Osteoblast (primary cell): ENCODE measurements around the gene SH3PXD2B. TPM values are rescaled to one million over a fixed set of nuclear protein-coding genes. Genes with fewer than 3 reads are reported as not detected.

Experiments used
- DNase-seq: peaks from one replicate; pipeline ENCODE4 v3.0.0; 2011; ENCODE audit warnings: low spot score, mixed read lengths; ENCODE audit not compliant: insufficient read length; ENCODE audit errors: missing footprints
- H2AFZ ChIP-seq: 2 replicates; pipeline ENCODE4 v1.6.0; 2011; ENCODE audit warnings: mild to moderate bottlenecking, low read length
- H3K27ac ChIP-seq: 2 replicates; pipeline ENCODE4 v1.5.1; 2011; ENCODE audit warnings: mild to moderate bottlenecking, low read depth, low read length, moderate library complexity
- H3K27me3 ChIP-seq: 2 replicates; pipeline ENCODE4 v1.6.0; 2012; ENCODE audit warnings: mild to moderate bottlenecking, control low read depth, inconsistent platforms, low read length, moderate library complexity; ENCODE audit not compliant: insufficient read depth
- H3K36me3 ChIP-seq: 2 replicates; pipeline ENCODE4 v1.5.1; 2011; ENCODE audit warnings: mild to moderate bottlenecking, low read length, control low read depth, moderate library complexity; ENCODE audit not compliant: insufficient read depth
- H3K4me1 ChIP-seq: 2 replicates; pipeline ENCODE4 v1.5.1; 2011; ENCODE audit warnings: mild to moderate bottlenecking, low read length, control low read depth, moderate library complexity; ENCODE audit not compliant: insufficient read depth
- H3K4me2 ChIP-seq: 2 replicates; pipeline ENCODE4 v1.6.0; 2011; ENCODE audit warnings: mild to moderate bottlenecking, low read length; ENCODE audit not compliant: insufficient read depth
- H3K4me3 ChIP-seq: fragments of 200-600 bp; sonication (generic); 3 replicates; pipeline ENCODE4 v1.5.1; 2012; ENCODE audit warnings: mild to moderate bottlenecking, low read length, inconsistent platforms; ENCODE audit not compliant: insufficient read depth
- H3K79me2 ChIP-seq: 2 replicates; pipeline ENCODE4 v1.6.0; 2012; ENCODE audit warnings: mild to moderate bottlenecking, low read length, control low read depth, inconsistent platforms; ENCODE audit not compliant: insufficient read depth
- H3K9me3 ChIP-seq: 2 replicates; pipeline ENCODE4 v1.5.1; 2011; ENCODE audit warnings: low read depth, low read length, control low read depth
- H4K20me1 ChIP-seq: 2 replicates; pipeline ENCODE4 v1.6.0; 2012; ENCODE audit warnings: mild to moderate bottlenecking, low read length, control low read depth; ENCODE audit not compliant: insufficient read depth
- CTCF ChIP-seq: IDR thresholded peaks from 2 replicates; pipeline ENCODE4 v1.5.1; 2011; ENCODE audit warnings: mild to moderate bottlenecking, low read depth, low read length, moderate library complexity; ENCODE audit errors: extremely low read depth
- total RNA-seq: library from RNA; depleted of rRNA; stranded (reverse); fragments of >200 nt; gene quantifications from 2 replicates; pipeline ENCODE4 v1.2.3, GENCODE V29; 2012

Gene SH3PXD2B
- total RNA-seq, 1 donor, result 58.3 TPM

GRCh38 chr5:172484664-172485063 is 30.3 kb upstream of the SH3PXD2B start:
- H3K79me2 ChIP-seq, result no peaks in the 10 kb centered on the region

GRCh38 chr5:172482156-172483020 is 28.1 kb upstream of the SH3PXD2B start:
- Histone ChIP-seq H4K20me1 (no peaks in the 10 kb centered on the region), H3K79me2 (no peaks in the 10 kb centered on the region), H3K4me2 (no peak overlapping the region), H3K4me3 (no peak overlapping the region), H3K27ac (no peak overlapping the region), H3K4me1 (no peaks in the 10 kb centered on the region), H3K27me3 (no peaks in the 10 kb centered on the region), H3K36me3 (no peaks in the 10 kb centered on the region), H2AFZ (no peak overlapping the region), H3K9me3 (no peaks in the 10 kb centered on the region)
- no peak for TF ChIP-seq CTCF
- no peak for DNase-seq

More at GRCh38 chr5:172484664-172485063, 30.3 kb upstream of the SH3PXD2B start:
- H3K4me2 ChIP-seq, result no peak overlapping the region
- no peaks in the 10 kb centered on the region for H3K4me1 ChIP-seq
- H3K36me3 ChIP-seq, result no peaks in the 10 kb centered on the region
- no peak overlapping the region for H3K4me3 ChIP-seq
- H2AFZ ChIP-seq, result no peak overlapping the region
- H4K20me1 ChIP-seq, result no peaks in the 10 kb centered on the region
- no peak for DNase-seq
- no peaks in the 10 kb centered on the region for H3K9me3 ChIP-seq
- no peaks in the 10 kb centered on the region for H3K27me3 ChIP-seq
- no peak overlapping the region for H3K27ac ChIP-seq
- TF ChIP-seq CTCF, result no peak

GRCh38 chr5:172481011-172481800 is 26.9 kb upstream of the SH3PXD2B start:
- H3K9me3 ChIP-seq, result no peaks in the 10 kb centered on the region
- no peak overlapping the region for H3K27ac ChIP-seq
- no peak overlapping the region for H2AFZ ChIP-seq
- no peak for TF ChIP-seq CTCF
- H3K4me3 ChIP-seq, result no peak overlapping the region
- H3K4me2 ChIP-seq, result no peak overlapping the region
- H4K20me1 ChIP-seq, result no peaks in the 10 kb centered on the region
- DNase-seq, result no peak
- no peaks in the 10 kb centered on the region for H3K79me2 ChIP-seq
- no peaks in the 10 kb centered on the region for H3K4me1 ChIP-seq
- no peaks in the 10 kb centered on the region for H3K27me3 ChIP-seq
- no peaks in the 10 kb centered on the region for H3K36me3 ChIP-seq

- Histone ChIP-seq H3K27me3 (no peaks in the 10 kb centered on the region), H2AFZ (no peak overlapping the region)
- TF ChIP-seq CTCF, result no peak
These were observed 25.4 kb upstream of the SH3PXD2B start for GRCh38 chr5:172479784-172480115.

More at GRCh38 chr5:172479784-172480115, 25.4 kb upstream of the SH3PXD2B start:
- no peaks in the 10 kb centered on the region for H3K4me1 ChIP-seq
- no peak overlapping the region for H3K4me3 ChIP-seq
- H3K36me3 ChIP-seq, result no peaks in the 10 kb centered on the region
- no peak overlapping the region for H3K4me2 ChIP-seq
- no peaks in the 10 kb centered on the region for H3K9me3 ChIP-seq
- no peak overlapping the region for H3K27ac ChIP-seq
- DNase-seq, result no peak
- no peaks in the 10 kb centered on the region for H3K79me2 ChIP-seq
- no peaks in the 10 kb centered on the region for H4K20me1 ChIP-seq
